Measurements from ENCODE around the gene PDE11A.

DNA sequence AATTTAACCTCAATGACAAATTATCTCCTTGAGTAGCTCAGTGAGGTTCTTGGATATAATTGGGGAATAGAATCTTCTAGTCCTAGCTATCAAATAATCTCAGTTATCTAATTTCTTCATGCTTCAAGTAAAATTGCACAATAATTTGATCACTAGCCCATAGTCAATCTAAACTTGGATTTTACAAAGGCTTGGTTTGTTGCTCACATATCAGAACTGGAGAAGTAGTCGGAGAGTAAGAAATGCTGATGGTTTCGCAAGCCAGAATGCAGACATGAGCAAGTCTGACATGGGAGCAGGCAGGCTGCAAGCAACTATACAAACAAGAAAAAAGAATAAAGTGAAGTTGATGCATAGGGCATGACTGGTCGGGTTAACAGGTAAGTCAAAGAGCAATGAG, 11.7 kb upstream of the PDE11A start:
- TF ChIP-seq, protein P1, sequence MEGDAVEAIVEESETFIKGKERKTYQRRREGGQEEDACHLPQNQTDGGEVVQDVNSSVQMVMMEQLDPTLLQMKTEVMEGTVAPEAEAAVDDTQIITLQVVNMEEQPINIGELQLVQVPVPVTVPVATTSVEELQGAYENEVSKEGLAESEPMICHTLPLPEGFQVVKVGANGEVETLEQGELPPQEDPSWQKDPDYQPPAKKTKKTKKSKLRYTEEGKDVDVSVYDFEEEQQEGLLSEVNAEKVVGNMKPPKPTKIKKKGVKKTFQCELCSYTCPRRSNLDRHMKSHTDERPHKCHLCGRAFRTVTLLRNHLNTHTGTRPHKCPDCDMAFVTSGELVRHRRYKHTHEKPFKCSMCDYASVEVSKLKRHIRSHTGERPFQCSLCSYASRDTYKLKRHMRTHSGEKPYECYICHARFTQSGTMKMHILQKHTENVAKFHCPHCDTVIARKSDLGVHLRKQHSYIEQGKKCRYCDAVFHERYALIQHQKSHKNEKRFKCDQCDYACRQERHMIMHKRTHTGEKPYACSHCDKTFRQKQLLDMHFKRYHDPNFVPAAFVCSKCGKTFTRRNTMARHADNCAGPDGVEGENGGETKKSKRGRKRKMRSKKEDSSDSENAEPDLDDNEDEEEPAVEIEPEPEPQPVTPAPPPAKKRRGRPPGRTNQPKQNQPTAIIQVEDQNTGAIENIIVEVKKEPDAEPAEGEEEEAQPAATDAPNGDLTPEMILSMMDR (IDR thresholded peaks at IDR 0.05 in 4 of 5, conservative IDR thresholded peaks at IDR 0.05 in 1 of 5): no peak
- no peak for TF ChIP-seq POLR2A (IDR thresholded peaks at IDR 0.05)
